HepG2 (cell line): ENCODE measurements around the gene SH3YL1. TPM values are rescaled to one million over a fixed set of nuclear protein-coding genes. Genes with fewer than 3 reads are reported as not detected.

Source experiments
- BCLAF1 ChIP-seq: fragments of 450-650 bp; IDR thresholded peaks from 2 replicates; pipeline ENCODE4 v1.6.1; 2017; ENCODE audit warnings: mild to moderate bottlenecking
- CEBPB ChIP-seq: IDR thresholded peaks from 2 replicates; pipeline ENCODE4 v1.6.1; 2011; ENCODE audit warnings: low read depth, low read length, improper control_type of control experiment, borderline replicate concordance
- CENPT ChIP-seq: sonication (generic); formaldehyde crosslinking; IDR thresholded peaks from 2 replicates; pipeline ENCODE4 v1.8.0; 2022; ENCODE audit warnings: low read depth, mild to moderate bottlenecking, moderate library complexity, missing genetic modification reagents
- ZKSCAN5 ChIP-seq: sonication (generic); formaldehyde crosslinking; IDR thresholded peaks from 2 replicates; pipeline ENCODE4 v1.5.1; 2020; ENCODE audit warnings: mild to moderate bottlenecking, missing genetic modification reagents
- ZNF17 ChIP-seq: sonication (generic); formaldehyde crosslinking; IDR thresholded peaks from 2 replicates; pipeline ENCODE4 v1.5.0; 2020; ENCODE audit warnings: mild to moderate bottlenecking, missing genetic modification reagents
- ZNF18 ChIP-seq: sonication (generic); formaldehyde crosslinking; IDR thresholded peaks from 2 replicates; pipeline ENCODE4 v1.8.0; 2022; ENCODE audit warnings: mild to moderate bottlenecking, missing genetic modification reagents; ENCODE audit not compliant: insufficient replicate concordance
- ZNF24 ChIP-seq: fragments of 450-650 bp; IDR thresholded peaks from 2 replicates; pipeline ENCODE4 v1.6.1; 2017; ENCODE audit warnings: antibody characterized with exemption, mild to moderate bottlenecking
- ZNF264 ChIP-seq: sonication (generic); formaldehyde crosslinking; IDR thresholded peaks from 2 replicates; pipeline ENCODE4 v1.4.0; 2020; ENCODE audit warnings: missing genetic modification reagents
- ZNF280D ChIP-seq: sonication (generic); formaldehyde crosslinking; IDR thresholded peaks from 2 replicates; pipeline ENCODE4 v1.5.1; 2020; ENCODE audit warnings: mild to moderate bottlenecking, missing genetic modification reagents
- ZNF34 ChIP-seq: sonication (generic); formaldehyde crosslinking; IDR thresholded peaks from 2 replicates; pipeline ENCODE4 v1.4.0; 2020; ENCODE audit warnings: mild to moderate bottlenecking, missing genetic modification reagents, borderline replicate concordance
- ZNF431 ChIP-seq: sonication (generic); formaldehyde crosslinking; IDR thresholded peaks from 2 replicates; pipeline ENCODE4 v1.9.0; 2022; ENCODE audit warnings: missing genetic modification reagents, low read depth, mild to moderate bottlenecking, borderline replicate concordance
- ZNF501 ChIP-seq: sonication (generic); formaldehyde crosslinking; IDR thresholded peaks from 2 replicates; pipeline ENCODE4 v1.5.1; 2020; ENCODE audit warnings: mild to moderate bottlenecking, moderate library complexity, missing genetic modification reagents
- ZNF567 ChIP-seq: sonication (generic); formaldehyde crosslinking; IDR thresholded peaks from 2 replicates; pipeline ENCODE4 v1.8.1; 2023; ENCODE audit warnings: mild to moderate bottlenecking, missing genetic modification reagents, borderline replicate concordance
- ZNF770 ChIP-seq: sonication (generic); formaldehyde crosslinking; IDR thresholded peaks from 2 replicates; pipeline ENCODE4 v1.5.0; 2020; ENCODE audit warnings: mild to moderate bottlenecking, missing genetic modification reagents
- ZNF782 ChIP-seq: sonication (generic); formaldehyde crosslinking; IDR thresholded peaks from 2 replicates; pipeline ENCODE4 v1.4.0; 2020; ENCODE audit warnings: missing genetic modification reagents, mild to moderate bottlenecking, borderline replicate concordance
- ZNF792 ChIP-seq: IDR thresholded peaks from 2 replicates; pipeline ENCODE4 v1.6.1; 2016
- ZSCAN31 ChIP-seq: sonication (generic); formaldehyde crosslinking; IDR thresholded peaks from 2 replicates; pipeline ENCODE4 v1.5.0; 2020; ENCODE audit warnings: low read depth, mild to moderate bottlenecking, missing genetic modification reagents
- polyA plus RNA-seq, 8 experiments: library from polyadenylated mRNA; depleted of rRNA in 3 of 8; stranded (reverse) in 7 of 8; unstranded in 1 of 8; fragments of >200 nt; fragmentation: Illumina TruSeq in 4 of 8; extraction: Trizol in 4 of 8; gene quantifications; 2 replicates each; pipeline versions ENCODE4 v1.2.1 to v1.2.3, GENCODE V29; 2011 to 2016; ENCODE audit warnings: low read depth in 4 of 8, missing spikeins in 1 of 8, mixed read lengths in 1 of 8; ENCODE audit not compliant: insufficient read depth in 1 of 8
- total RNA-seq, 5 experiments: library from RNA; depleted of rRNA; stranded (reverse); fragments of >200 nt; fragmentation: Illumina TruSeq; extraction: Trizol; gene quantifications; 2 replicates each; pipeline ENCODE4 v1.2.3, GENCODE V29; 2016; ENCODE audit warnings: low read depth in 1 of 5

The SH3YL1 gene
- total and polyA plus RNA-seq, 2 of the 13 experiments (the other 11 are each of a cell fraction or from before 2014, with no cell fraction given): 13.0 to 48.2 TPM

- TF ChIP-seq BCLAF1: no peak
- no peak for TF ChIP-seq ZNF431 (CRISPR knock-in tag)
- no peak for TF ChIP-seq ZNF18 (CRISPR knock-in tag)
- TF ChIP-seq ZNF17 (CRISPR knock-in tag): no peak
- TF ChIP-seq ZNF264 (CRISPR knock-in tag): no peak
- TF ChIP-seq ZSCAN31 (CRISPR knock-in tag): no peak
- no peak for TF ChIP-seq ZNF782 (CRISPR knock-in tag)
- TF ChIP-seq ZNF280D (CRISPR knock-in tag): 0 out of 2 replicates have a peak, but pooled peaks have one; percentile 7
- no peak for TF ChIP-seq CEBPB
- no peak for TF ChIP-seq ZKSCAN5
- TF ChIP-seq ZNF24: no peak
- no peak for TF ChIP-seq ZNF34
- no peak for TF ChIP-seq ZNF770 (CRISPR knock-in tag)
- peak; percentile 90; the same call in 1 of the 2 replicates for TF ChIP-seq ZNF501 (CRISPR knock-in tag)
- TF ChIP-seq CENPT: no peak
- TF ChIP-seq ZNF567 (CRISPR knock-in tag): no peak
- no peak for TF ChIP-seq ZNF792 (CRISPR knock-in tag)
Observed at GRCh38 chr2:289362-290089, 25.7 kb upstream of the SH3YL1 start (continued).
